ENCODE data around the gene NOL3. TPM values are rescaled to one million over a fixed set of nuclear protein-coding genes. Genes with fewer than 3 reads are reported as not detected.

Gene NOL3
- total RNA-seq, 1 donor from 2014 or later = 10.9 TPM

DNA sequence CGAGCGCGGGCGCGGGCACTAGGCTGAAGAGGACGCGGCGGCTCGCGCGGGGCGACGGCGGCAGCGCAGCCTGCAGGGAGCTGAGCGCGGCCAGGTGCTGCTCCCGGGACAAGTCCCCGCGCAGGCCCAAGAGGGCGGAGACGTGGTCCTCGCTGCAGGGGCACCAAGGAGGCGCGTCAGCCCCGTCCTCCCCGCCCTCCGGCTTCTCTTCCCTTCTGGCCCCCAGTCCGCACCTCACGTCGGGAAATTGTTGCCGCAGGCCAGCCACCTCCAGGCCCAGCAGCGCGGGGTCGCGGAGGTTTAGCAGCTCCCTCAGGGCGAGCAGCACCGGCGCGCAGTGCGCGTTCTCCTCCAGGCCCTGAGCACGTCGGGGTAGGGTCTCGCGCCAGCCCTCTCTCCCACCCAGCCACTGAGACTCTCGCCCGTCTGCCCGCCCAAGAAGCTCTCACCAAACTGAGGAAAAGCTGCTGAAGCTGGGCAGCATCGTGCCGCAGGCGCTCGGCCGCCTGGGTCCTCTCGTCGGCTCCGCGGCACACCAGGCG, 14.2 kb downstream of the NOL3 start:
- Histone ChIP-seq H3K36me3 (ENCODE audit: insufficient read depth, low read length) (no peaks in the 10 kb centered on the region), H3K4me3 (ENCODE audit: insufficient read depth, low read depth, low read length) (peak overlapping the region; percentile 70), H2AFZ (ENCODE audit: low read depth, low read length) (peak overlapping the region; percentile 94), H3K79me2 (ENCODE audit: insufficient read depth, low read length) (peaks cover 23% of the 10 kb centered on the region), H3K9ac (ENCODE audit: low read length) (peak overlapping the region; percentile 90), H3K4me2 (ENCODE audit: low read length) (peak overlapping the region; percentile 91), H3K27ac (ENCODE audit: low read depth, low read length) (no peak overlapping the region), H4K20me1 (ENCODE audit: insufficient read depth, low read length) (peaks cover 46% of the 10 kb centered on the region), H3K9me3 (ENCODE audit: insufficient read depth, low read depth, low read length) (no peaks in the 10 kb centered on the region), H3K27me3 (ENCODE audit: insufficient read depth, low read length) (no peaks in the 10 kb centered on the region), H3K4me1 (ENCODE audit: insufficient read depth, low read length) (peaks cover 33% of the 10 kb centered on the region)
- H3K27me3 Mint-ChIP-seq (ENCODE audit: low read depth, unreplicated experiment) = no peaks in the 10 kb centered on the region
- no peak overlapping the region for H3K27ac Mint-ChIP-seq (ENCODE audit: unreplicated experiment)
- DNase-seq (ENCODE audit: low read depth) = no peak
- H3K4me1 Mint-ChIP-seq (ENCODE audit: low read depth, unreplicated experiment) = peaks cover 15% of the 10 kb centered on the region
- H3K9me3 Mint-ChIP-seq (ENCODE audit: unreplicated experiment) = no peaks in the 10 kb centered on the region
- no peak for FAIRE-seq
- peaks cover 1% of the 10 kb centered on the region for H3K36me3 Mint-ChIP-seq (ENCODE audit: low read depth, unreplicated experiment)
- TF ChIP-seq CTCF (IDR thresholded peaks at IDR 0.05; ENCODE audit: insufficient read depth, low read depth, low read length) = no peak
- TF ChIP-seq EZH2 (IDR thresholded peaks at IDR 0.05; ENCODE audit: insufficient read depth, low read length) = peak; percentile 49
- peak overlapping the region; percentile 79 for H3K4me3 Mint-ChIP-seq (ENCODE audit: unreplicated experiment)

- no peak overlapping the region for H3K27ac Mint-ChIP-seq (ENCODE audit: unreplicated experiment)
- peak; percentile 42 for TF ChIP-seq EZH2 (IDR thresholded peaks at IDR 0.05; ENCODE audit: insufficient read depth, low read length)
- peak; percentile 77 for TF ChIP-seq CTCF (IDR thresholded peaks at IDR 0.05; ENCODE audit: insufficient read depth, low read depth, low read length)
- peak overlapping the region; percentile 79 for H3K4me3 Mint-ChIP-seq (ENCODE audit: unreplicated experiment)
- peaks cover 33% of the 10 kb centered on the region for H3K4me1 ChIP-seq (ENCODE audit: insufficient read depth, low read length)
- peaks cover 15% of the 10 kb centered on the region for H3K4me1 Mint-ChIP-seq (ENCODE audit: low read depth, unreplicated experiment)
- no peak overlapping the region for H3K27ac ChIP-seq (ENCODE audit: low read depth, low read length)
- H3K4me2 ChIP-seq (ENCODE audit: low read length) = peak overlapping the region; percentile 91
- peaks cover 1% of the 10 kb centered on the region for H3K36me3 Mint-ChIP-seq (ENCODE audit: low read depth, unreplicated experiment)
- peak; percentile 72 for DNase-seq (ENCODE audit: low read depth)
- H3K9me3 Mint-ChIP-seq (ENCODE audit: unreplicated experiment) = no peaks in the 10 kb centered on the region
- H3K27me3 Mint-ChIP-seq (ENCODE audit: low read depth, unreplicated experiment) = no peaks in the 10 kb centered on the region
- no peaks in the 10 kb centered on the region for H3K27me3 ChIP-seq (ENCODE audit: insufficient read depth, low read length)
- H3K4me3 ChIP-seq (ENCODE audit: insufficient read depth, low read depth, low read length) = no peak overlapping the region
- H3K9ac ChIP-seq (ENCODE audit: low read length) = no peak overlapping the region
- no peaks in the 10 kb centered on the region for H3K9me3 ChIP-seq (ENCODE audit: insufficient read depth, low read depth, low read length)
- no peak for FAIRE-seq
- no peak overlapping the region for H2AFZ ChIP-seq (ENCODE audit: low read depth, low read length)
- H4K20me1 ChIP-seq (ENCODE audit: insufficient read depth, low read length) = peaks cover 41% of the 10 kb centered on the region
- H3K79me2 ChIP-seq (ENCODE audit: insufficient read depth, low read length) = peaks cover 21% of the 10 kb centered on the region
- no peaks in the 10 kb centered on the region for H3K36me3 ChIP-seq (ENCODE audit: insufficient read depth, low read length)
These were observed 14.8 kb downstream of the NOL3 start for GRCh38 chr16:67184995-67185650.

DNA sequence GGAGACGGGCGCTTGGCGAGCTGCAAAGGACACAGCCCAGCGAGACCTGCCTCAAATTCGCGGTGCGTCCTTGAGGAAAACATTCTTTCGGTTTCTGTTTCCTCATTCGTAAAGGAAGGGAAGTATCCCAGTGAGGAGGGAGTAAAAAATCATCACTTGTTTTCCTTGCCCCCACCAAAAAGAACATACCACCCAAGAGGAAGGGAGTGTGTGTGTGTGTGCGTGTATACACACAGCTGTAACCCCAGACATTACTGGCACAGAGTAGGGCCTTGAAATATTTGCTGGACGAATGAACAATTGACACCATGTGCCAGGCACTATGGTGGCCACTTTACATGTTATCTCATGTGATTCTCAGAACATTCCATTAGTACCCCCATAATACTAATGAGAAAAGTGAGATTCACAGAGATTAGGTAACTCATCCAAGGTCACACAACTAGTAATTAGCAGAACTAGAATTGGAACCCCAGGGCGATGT, 15.4 kb downstream of the NOL3 start:
- no peaks in the 10 kb centered on the region for H3K36me3 ChIP-seq (ENCODE audit: insufficient read depth, low read length)
- Mint-ChIP-seq H3K36me3 (ENCODE audit: low read depth, unreplicated experiment) (peaks cover 1% of the 10 kb centered on the region), H3K9me3 (ENCODE audit: unreplicated experiment) (no peaks in the 10 kb centered on the region), H3K27me3 (ENCODE audit: low read depth, unreplicated experiment) (no peaks in the 10 kb centered on the region), H3K27ac (ENCODE audit: unreplicated experiment) (no peak overlapping the region), H3K4me1 (ENCODE audit: low read depth, unreplicated experiment) (peaks cover 15% of the 10 kb centered on the region), H3K4me3 (ENCODE audit: unreplicated experiment) (peak overlapping the region; percentile 79)
- H3K4me2 ChIP-seq (ENCODE audit: low read length) = peak overlapping the region; percentile 58
- H3K4me3 ChIP-seq (ENCODE audit: insufficient read depth, low read depth, low read length) = no peak overlapping the region
- DNase-seq (ENCODE audit: low read depth) = no peak
- H3K9ac ChIP-seq (ENCODE audit: low read length) = no peak overlapping the region
- no peak overlapping the region for H3K27ac ChIP-seq (ENCODE audit: low read depth, low read length)
- no peaks in the 10 kb centered on the region for H3K9me3 ChIP-seq (ENCODE audit: insufficient read depth, low read depth, low read length)
- no peaks in the 10 kb centered on the region for H3K27me3 ChIP-seq (ENCODE audit: insufficient read depth, low read length)
- H2AFZ ChIP-seq (ENCODE audit: low read depth, low read length) = no peak overlapping the region
- H3K4me1 ChIP-seq (ENCODE audit: insufficient read depth, low read length) = peaks cover 33% of the 10 kb centered on the region
- H3K79me2 ChIP-seq (ENCODE audit: insufficient read depth, low read length) = peaks cover 16% of the 10 kb centered on the region
- peaks cover 36% of the 10 kb centered on the region for H4K20me1 ChIP-seq (ENCODE audit: insufficient read depth, low read length)
- no peak for TF ChIP-seq CTCF (IDR thresholded peaks at IDR 0.05; ENCODE audit: insufficient read depth, low read depth, low read length)
- TF ChIP-seq EZH2 (IDR thresholded peaks at IDR 0.05; ENCODE audit: insufficient read depth, low read length) = no peak
- no peak for FAIRE-seq
